GM23338 (cell line): ENCODE results near the gene C6orf118. TPM values are rescaled to one million over a fixed set of nuclear protein-coding genes. Genes with fewer than 3 reads are reported as not detected.

Source experiments
- ATAC-seq: fragments of 200-7000 bp; cut with Tn5 transposase; 3 replicates; pipeline ENCODE4 v1.9.1; 2020
- DNase-seq: peaks from one replicate; pipeline ENCODE4 v3.0.0-alpha.2; 2015; ENCODE audit warnings: low spot score
- H2AFZ ChIP-seq: fragments of 200-600 bp; sonication (generic); 2 replicates; pipeline ENCODE4 v1.8.0; 2016; ENCODE audit warnings: antibody characterized with exemption, mild to moderate bottlenecking, moderate library complexity
- H3F3A ChIP-seq: fragments of 200-600 bp; sonication (generic); replicated peaks from 2 replicates; pipeline ENCODE4 v1.8.0; 2017; ENCODE audit warnings: antibody characterized with exemption, mixed run types, low read depth
- H3K27ac ChIP-seq: fragments of 200-600 bp; sonication (generic); 2 replicates; pipeline ENCODE4 v1.6.1; 2016; ENCODE audit warnings: low read depth
- H3K27me3 ChIP-seq: fragments of 200-600 bp; sonication (generic); 2 replicates; pipeline ENCODE4 v1.8.0; 2016; ENCODE audit warnings: mild to moderate bottlenecking, mixed run types, moderate library complexity; ENCODE audit not compliant: insufficient read depth
- H3K36me3 ChIP-seq: fragments of 200-600 bp; sonication (generic); 2 replicates; pipeline ENCODE4 v1.8.0; 2016; ENCODE audit warnings: mild to moderate bottlenecking; ENCODE audit not compliant: insufficient read depth
- H3K4me1 ChIP-seq: fragments of 200-600 bp; sonication (generic); 2 replicates; pipeline ENCODE4 v1.8.0; 2016; ENCODE audit warnings: mild to moderate bottlenecking, moderate library complexity; ENCODE audit not compliant: insufficient read depth
- H3K4me2 ChIP-seq: fragments of 200-600 bp; sonication (generic); 2 replicates; pipeline ENCODE4 v1.7.1; 2017; ENCODE audit warnings: mixed run types
- H3K4me3 ChIP-seq: fragments of 200-600 bp; sonication (generic); 2 replicates; pipeline ENCODE4 v1.6.1; 2016; ENCODE audit warnings: mixed run types
- H3K79me2 ChIP-seq: fragments of 200-600 bp; sonication (generic); replicated peaks from 2 replicates; pipeline ENCODE4 v1.8.0; 2017; ENCODE audit warnings: mild to moderate bottlenecking; ENCODE audit not compliant: insufficient read depth
- H3K9me2 ChIP-seq: fragments of 200-600 bp; sonication (generic); 2 replicates; pipeline ENCODE4 v1.8.0; 2017; ENCODE audit not compliant: insufficient read depth
- H4K20me1 ChIP-seq: fragments of 200-600 bp; sonication (generic); replicated peaks from 2 replicates; pipeline ENCODE4 v1.8.0; 2017; ENCODE audit warnings: mild to moderate bottlenecking; ENCODE audit not compliant: insufficient read depth
- H3K27ac Mint-ChIP-seq: 2 replicates; pipeline ENCODE4 v1.8.0; 2020; ENCODE audit warnings: inconsistent platforms, mild to moderate bottlenecking, moderate library complexity, mixed read lengths
- H3K27me3 Mint-ChIP-seq: 3 replicates; pipeline ENCODE4 v1.8.0; 2022; ENCODE audit warnings: low read depth, mild to moderate bottlenecking, moderate library complexity, mixed read lengths, inconsistent platforms; ENCODE audit not compliant: insufficient read depth, poor library complexity
- H3K36me3 Mint-ChIP-seq: 3 replicates; pipeline ENCODE4 v1.8.0; 2021; ENCODE audit warnings: low read depth, mild to moderate bottlenecking, inconsistent platforms, moderate library complexity, mixed read lengths
- H3K4me1 Mint-ChIP-seq: 3 replicates; pipeline ENCODE4 v1.8.0; 2020; ENCODE audit warnings: mild to moderate bottlenecking, inconsistent platforms, mixed read lengths
- H3K4me3 Mint-ChIP-seq: 3 replicates; pipeline ENCODE4 v1.8.0; 2021; ENCODE audit warnings: moderate library complexity, mild to moderate bottlenecking, inconsistent platforms, mixed read lengths
- H3K9me3 Mint-ChIP-seq: 3 replicates; pipeline ENCODE4 v1.8.0; 2020; ENCODE audit warnings: moderate library complexity, mild to moderate bottlenecking, inconsistent platforms, mixed read lengths
- CREB1 ChIP-seq: fragments of 250-450 bp; sonication (Bioruptor Pico); IDR thresholded peaks from 2 replicates; pipeline ENCODE4 v1.5.0; 2020; ENCODE audit warnings: low read depth, mild to moderate bottlenecking, moderate library complexity
- ETS1 ChIP-seq: IDR thresholded peaks from 2 replicates; pipeline ENCODE4 v1.6.1; 2016; ENCODE audit warnings: antibody characterized with exemption
- EZH2 ChIP-seq: fragments of 200-600 bp; sonication (generic); IDR thresholded peaks from one replicate; pipeline ENCODE4 v1.8.0; 2017; ENCODE audit warnings: antibody characterized with exemption, mild to moderate bottlenecking, low read depth; ENCODE audit not compliant: unreplicated experiment
- EZH2phosphoT487 ChIP-seq: fragments of 200-600 bp; sonication (generic); IDR thresholded peaks from one replicate; pipeline ENCODE4 v1.8.1; 2018; ENCODE audit warnings: antibody characterized with exemption; ENCODE audit not compliant: unreplicated experiment
- NANOG ChIP-seq: IDR thresholded peaks from 2 replicates; pipeline ENCODE4 v1.6.1; 2016; ENCODE audit warnings: antibody characterized with exemption, borderline replicate concordance
- POLR2AphosphoS5 ChIP-seq: IDR thresholded peaks from 2 replicates; pipeline ENCODE4 v1.6.1; 2016; ENCODE audit warnings: antibody characterized with exemption, low read depth
- ZNF114 ChIP-seq: fragments of 250-450 bp; sonication (Bioruptor Pico); IDR thresholded peaks from 2 replicates; pipeline ENCODE4 v1.5.0; 2020; ENCODE audit warnings: mild to moderate bottlenecking, moderate library complexity
- polyA plus RNA-seq: library from polyadenylated mRNA; unstranded; fragments of >200 nt; fragmentation: Nextera tagmentation; extraction: Ambion mirVana; gene quantifications from 2 replicates; pipeline ENCODE4 v1.2.1, GENCODE V29; 2016
- total RNA-seq: library from RNA; depleted of rRNA; stranded (reverse); fragments of >200 nt; shearing (Covaris generic); gene quantifications from 2 replicates; pipeline ENCODE4 v1.2.3, GENCODE V29; 2014
- TF ChIP-seq, protein P1 (sequence below), 2 experiments: fragments of 200-600 bp in 1 of 2; sonication (generic) in 1 of 2; conservative IDR thresholded peaks; 2 replicates each; pipeline versions ENCODE4 v1.5.1 to v1.6.1; 2016 to 2017; ENCODE audit warnings: antibody characterized with exemption in 2 of 2, low read depth in 2 of 2, mild to moderate bottlenecking in 2 of 2, moderate library complexity in 1 of 2
- TF ChIP-seq, protein P2 (sequence below): IDR thresholded peaks from one replicate; pipeline ENCODE4 v1.6.1; 2018; ENCODE audit warnings: antibody characterized with exemption; ENCODE audit not compliant: unreplicated experiment
- TF ChIP-seq, protein P3 (sequence below): fragments of 250-450 bp; sonication (Bioruptor Pico); IDR thresholded peaks from 2 replicates; pipeline ENCODE4 v1.5.0; 2020; ENCODE audit warnings: mild to moderate bottlenecking, moderate library complexity

The C6orf118 gene
- total and polyA plus RNA-seq, 2 experiments from 2014 or later, result 0.35 to 1.1 TPM

DNA sequence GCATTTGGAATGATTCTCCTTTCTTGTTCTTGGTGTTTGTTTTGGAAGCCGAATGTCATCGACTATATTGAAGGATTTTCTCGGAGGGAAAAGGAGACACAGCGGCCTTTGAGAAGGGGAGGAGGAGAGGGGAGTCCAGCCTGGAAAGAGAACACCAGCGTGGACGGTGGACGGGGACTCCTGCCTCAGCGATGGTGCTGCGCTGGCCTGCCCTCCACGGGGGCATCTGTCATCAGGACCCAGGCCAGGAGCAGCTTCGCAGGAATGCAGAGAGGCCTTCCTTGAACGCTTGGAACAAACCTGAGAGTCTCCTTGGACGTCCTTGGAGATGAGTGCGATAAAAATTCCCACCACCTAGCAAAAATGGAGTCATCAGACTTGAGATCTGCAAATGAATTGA is 8.3 kb upstream of the C6orf118 start:
- H2AFZ ChIP-seq, result no peak overlapping the region
- TF ChIP-seq POLR2AphosphoS5 (no peak), ETS1 (no peak), EZH2phosphoT487 (no peak), EZH2 (no peak), ZNF114 (CRISPR knock-in tag) (no peak), NANOG (no peak)
- TF ChIP-seq, protein P1, sequence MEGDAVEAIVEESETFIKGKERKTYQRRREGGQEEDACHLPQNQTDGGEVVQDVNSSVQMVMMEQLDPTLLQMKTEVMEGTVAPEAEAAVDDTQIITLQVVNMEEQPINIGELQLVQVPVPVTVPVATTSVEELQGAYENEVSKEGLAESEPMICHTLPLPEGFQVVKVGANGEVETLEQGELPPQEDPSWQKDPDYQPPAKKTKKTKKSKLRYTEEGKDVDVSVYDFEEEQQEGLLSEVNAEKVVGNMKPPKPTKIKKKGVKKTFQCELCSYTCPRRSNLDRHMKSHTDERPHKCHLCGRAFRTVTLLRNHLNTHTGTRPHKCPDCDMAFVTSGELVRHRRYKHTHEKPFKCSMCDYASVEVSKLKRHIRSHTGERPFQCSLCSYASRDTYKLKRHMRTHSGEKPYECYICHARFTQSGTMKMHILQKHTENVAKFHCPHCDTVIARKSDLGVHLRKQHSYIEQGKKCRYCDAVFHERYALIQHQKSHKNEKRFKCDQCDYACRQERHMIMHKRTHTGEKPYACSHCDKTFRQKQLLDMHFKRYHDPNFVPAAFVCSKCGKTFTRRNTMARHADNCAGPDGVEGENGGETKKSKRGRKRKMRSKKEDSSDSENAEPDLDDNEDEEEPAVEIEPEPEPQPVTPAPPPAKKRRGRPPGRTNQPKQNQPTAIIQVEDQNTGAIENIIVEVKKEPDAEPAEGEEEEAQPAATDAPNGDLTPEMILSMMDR (conservative IDR thresholded peaks at IDR 0.05; ENCODE audit: low read depth in 2 of 2), result no peak
- TF ChIP-seq, protein P2, sequence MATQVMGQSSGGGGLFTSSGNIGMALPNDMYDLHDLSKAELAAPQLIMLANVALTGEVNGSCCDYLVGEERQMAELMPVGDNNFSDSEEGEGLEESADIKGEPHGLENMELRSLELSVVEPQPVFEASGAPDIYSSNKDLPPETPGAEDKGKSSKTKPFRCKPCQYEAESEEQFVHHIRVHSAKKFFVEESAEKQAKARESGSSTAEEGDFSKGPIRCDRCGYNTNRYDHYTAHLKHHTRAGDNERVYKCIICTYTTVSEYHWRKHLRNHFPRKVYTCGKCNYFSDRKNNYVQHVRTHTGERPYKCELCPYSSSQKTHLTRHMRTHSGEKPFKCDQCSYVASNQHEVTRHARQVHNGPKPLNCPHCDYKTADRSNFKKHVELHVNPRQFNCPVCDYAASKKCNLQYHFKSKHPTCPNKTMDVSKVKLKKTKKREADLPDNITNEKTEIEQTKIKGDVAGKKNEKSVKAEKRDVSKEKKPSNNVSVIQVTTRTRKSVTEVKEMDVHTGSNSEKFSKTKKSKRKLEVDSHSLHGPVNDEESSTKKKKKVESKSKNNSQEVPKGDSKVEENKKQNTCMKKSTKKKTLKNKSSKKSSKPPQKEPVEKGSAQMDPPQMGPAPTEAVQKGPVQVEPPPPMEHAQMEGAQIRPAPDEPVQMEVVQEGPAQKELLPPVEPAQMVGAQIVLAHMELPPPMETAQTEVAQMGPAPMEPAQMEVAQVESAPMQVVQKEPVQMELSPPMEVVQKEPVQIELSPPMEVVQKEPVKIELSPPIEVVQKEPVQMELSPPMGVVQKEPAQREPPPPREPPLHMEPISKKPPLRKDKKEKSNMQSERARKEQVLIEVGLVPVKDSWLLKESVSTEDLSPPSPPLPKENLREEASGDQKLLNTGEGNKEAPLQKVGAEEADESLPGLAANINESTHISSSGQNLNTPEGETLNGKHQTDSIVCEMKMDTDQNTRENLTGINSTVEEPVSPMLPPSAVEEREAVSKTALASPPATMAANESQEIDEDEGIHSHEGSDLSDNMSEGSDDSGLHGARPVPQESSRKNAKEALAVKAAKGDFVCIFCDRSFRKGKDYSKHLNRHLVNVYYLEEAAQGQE, result no peak
- Mint-ChIP-seq H3K27me3 (no peaks in the 10 kb centered on the region), H3K4me1 (0 out of 3 replicates have a peak, but pooled peaks cover 2% of the 10 kb centered on the region), H3K9me3 (peaks cover 32% of the 10 kb centered on the region), H3K36me3 (peaks cover 11% of the 10 kb centered on the region; the same call in 2 of the 3 replicates), H3K27ac (no peak overlapping the region), H3K4me3 (no peak overlapping the region)
- no peak overlapping the region for H3K4me2 ChIP-seq
- no peak for ATAC-seq
- H3F3A ChIP-seq, result no peaks in the 10 kb centered on the region
- 0 out of 2 replicates have a peak, but pooled peaks cover 4% of the 10 kb centered on the region for H3K36me3 ChIP-seq
- no peaks in the 10 kb centered on the region for H3K27me3 ChIP-seq
- no peaks in the 10 kb centered on the region for H3K9me2 ChIP-seq
- DNase-seq, result no peak
- H4K20me1 ChIP-seq, result no peaks in the 10 kb centered on the region
- no peak overlapping the region for H3K4me3 ChIP-seq
- H3K79me2 ChIP-seq, result no peaks in the 10 kb centered on the region
- H3K4me1 ChIP-seq, result no peaks in the 10 kb centered on the region
- no peak overlapping the region for H3K27ac ChIP-seq

GRCh38 chr6:165306955-165307354 is 2.5 kb downstream of the C6orf118 start:
- no peaks in the 10 kb centered on the region for H3K36me3 ChIP-seq
- H3K36me3 Mint-ChIP-seq, result no peaks in the 10 kb centered on the region
- H3F3A ChIP-seq, result no peaks in the 10 kb centered on the region
- H3K4me3 Mint-ChIP-seq, result no peak overlapping the region
- no peaks in the 10 kb centered on the region for H3K79me2 ChIP-seq
- no peak overlapping the region for H2AFZ ChIP-seq
- no peaks in the 10 kb centered on the region for H3K9me2 ChIP-seq
- peaks cover 2% of the 10 kb centered on the region; the same call in 1 of the 3 replicates for H3K9me3 Mint-ChIP-seq
- peaks cover 18% of the 10 kb centered on the region for H3K27me3 ChIP-seq
- no peak overlapping the region for H3K27ac ChIP-seq
- ATAC-seq (no peak), DNase-seq (no peak)
- H3K27me3 Mint-ChIP-seq, result peaks cover 26% of the 10 kb centered on the region
- no peak overlapping the region for H3K4me3 ChIP-seq
- no peak overlapping the region for H3K4me2 ChIP-seq
- H3K4me1 Mint-ChIP-seq, result peaks cover 8% of the 10 kb centered on the region; the same call in 2 of the 3 replicates
- H3K4me1 ChIP-seq, result no peaks in the 10 kb centered on the region
- H4K20me1 ChIP-seq, result no peaks in the 10 kb centered on the region
- no peak overlapping the region for H3K27ac Mint-ChIP-seq
- TF ChIP-seq, protein P3, sequence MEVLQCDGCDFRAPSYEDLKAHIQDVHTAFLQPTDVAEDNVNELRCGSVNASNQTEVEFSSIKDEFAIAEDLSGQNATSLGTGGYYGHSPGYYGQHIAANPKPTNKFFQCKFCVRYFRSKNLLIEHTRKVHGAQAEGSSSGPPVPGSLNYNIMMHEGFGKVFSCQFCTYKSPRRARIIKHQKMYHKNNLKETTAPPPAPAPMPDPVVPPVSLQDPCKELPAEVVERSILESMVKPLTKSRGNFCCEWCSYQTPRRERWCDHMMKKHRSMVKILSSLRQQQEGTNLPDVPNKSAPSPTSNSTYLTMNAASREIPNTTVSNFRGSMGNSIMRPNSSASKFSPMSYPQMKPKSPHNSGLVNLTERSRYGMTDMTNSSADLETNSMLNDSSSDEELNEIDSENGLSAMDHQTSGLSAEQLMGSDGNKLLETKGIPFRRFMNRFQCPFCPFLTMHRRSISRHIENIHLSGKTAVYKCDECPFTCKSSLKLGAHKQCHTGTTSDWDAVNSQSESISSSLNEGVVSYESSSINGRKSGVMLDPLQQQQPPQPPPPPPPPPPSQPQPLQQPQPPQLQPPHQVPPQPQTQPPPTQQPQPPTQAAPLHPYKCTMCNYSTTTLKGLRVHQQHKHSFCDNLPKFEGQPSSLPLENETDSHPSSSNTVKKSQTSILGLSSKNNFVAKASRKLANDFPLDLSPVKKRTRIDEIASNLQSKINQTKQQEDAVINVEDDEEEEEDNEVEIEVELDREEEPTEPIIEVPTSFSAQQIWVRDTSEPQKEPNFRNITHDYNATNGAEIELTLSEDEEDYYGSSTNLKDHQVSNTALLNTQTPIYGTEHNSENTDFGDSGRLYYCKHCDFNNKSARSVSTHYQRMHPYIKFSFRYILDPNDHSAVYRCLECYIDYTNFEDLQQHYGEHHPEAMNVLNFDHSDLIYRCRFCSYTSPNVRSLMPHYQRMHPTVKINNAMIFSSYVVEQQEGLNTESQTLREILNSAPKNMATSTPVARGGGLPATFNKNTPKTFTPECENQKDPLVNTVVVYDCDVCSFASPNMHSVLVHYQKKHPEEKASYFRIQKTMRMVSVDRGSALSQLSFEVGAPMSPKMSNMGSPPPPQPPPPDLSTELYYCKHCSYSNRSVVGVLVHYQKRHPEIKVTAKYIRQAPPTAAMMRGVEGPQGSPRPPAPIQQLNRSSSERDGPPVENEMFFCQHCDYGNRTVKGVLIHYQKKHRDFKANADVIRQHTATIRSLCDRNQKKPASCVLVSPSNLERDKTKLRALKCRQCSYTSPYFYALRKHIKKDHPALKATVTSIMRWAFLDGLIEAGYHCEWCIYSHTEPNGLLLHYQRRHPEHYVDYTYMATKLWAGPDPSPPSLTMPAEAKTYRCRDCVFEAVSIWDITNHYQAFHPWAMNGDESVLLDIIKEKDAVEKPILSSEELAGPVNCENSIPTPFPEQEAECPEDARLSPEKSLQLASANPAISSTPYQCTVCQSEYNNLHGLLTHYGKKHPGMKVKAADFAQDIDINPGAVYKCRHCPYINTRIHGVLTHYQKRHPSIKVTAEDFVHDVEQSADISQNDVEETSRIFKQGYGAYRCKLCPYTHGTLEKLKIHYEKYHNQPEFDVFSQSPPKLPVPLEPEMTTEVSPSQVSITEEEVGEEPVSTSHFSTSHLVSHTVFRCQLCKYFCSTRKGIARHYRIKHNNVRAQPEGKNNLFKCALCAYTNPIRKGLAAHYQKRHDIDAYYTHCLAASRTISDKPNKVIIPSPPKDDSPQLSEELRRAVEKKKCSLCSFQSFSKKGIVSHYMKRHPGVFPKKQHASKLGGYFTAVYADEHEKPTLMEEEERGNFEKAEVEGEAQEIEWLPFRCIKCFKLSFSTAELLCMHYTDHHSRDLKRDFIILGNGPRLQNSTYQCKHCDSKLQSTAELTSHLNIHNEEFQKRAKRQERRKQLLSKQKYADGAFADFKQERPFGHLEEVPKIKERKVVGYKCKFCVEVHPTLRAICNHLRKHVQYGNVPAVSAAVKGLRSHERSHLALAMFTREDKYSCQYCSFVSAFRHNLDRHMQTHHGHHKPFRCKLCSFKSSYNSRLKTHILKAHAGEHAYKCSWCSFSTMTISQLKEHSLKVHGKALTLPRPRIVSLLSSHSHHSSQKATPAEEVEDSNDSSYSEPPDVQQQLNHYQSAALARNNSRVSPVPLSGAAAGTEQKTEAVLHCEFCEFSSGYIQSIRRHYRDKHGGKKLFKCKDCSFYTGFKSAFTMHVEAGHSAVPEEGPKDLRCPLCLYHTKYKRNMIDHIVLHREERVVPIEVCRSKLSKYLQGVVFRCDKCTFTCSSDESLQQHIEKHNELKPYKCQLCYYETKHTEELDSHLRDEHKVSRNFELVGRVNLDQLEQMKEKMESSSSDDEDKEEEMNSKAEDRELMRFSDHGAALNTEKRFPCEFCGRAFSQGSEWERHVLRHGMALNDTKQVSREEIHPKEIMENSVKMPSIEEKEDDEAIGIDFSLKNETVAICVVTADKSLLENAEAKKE, result no peak
- TF ChIP-seq CREB1 (CRISPR knock-in tag), result no peak
